A673 (cell line): Measurements from ENCODE around the gene ZNF69.
"Not testable (repeated sequence)": the region's sequence is repeated elsewhere in the genome, so short reads cannot be mapped to it uniquely, and the experiment has no call there.

Source experiments
- CTCF ChIP-seq: fragments of 300-800, 200-600 bp; sonication (generic); conservative IDR thresholded peaks from 2 replicates; pipeline ENCODE4 v1.5.1; 2017; ENCODE audit warnings: low read depth, mild to moderate bottlenecking, antibody characterized with exemption, low read length, moderate library complexity, mixed read lengths
- EZH2 ChIP-seq: fragments of 200-600 bp; sonication (generic); IDR thresholded peaks from 2 replicates; pipeline ENCODE4 v1.6.1; 2017; ENCODE audit warnings: borderline replicate concordance, low read depth, mild to moderate bottlenecking, mixed read lengths, antibody characterized with exemption, low read length; ENCODE audit not compliant: poor library complexity, severe bottlenecking

GRCh38 chr19:11938383-11938782, 50.8 kb downstream of the ZNF69 start:
- TF ChIP-seq CTCF, EZH2: not testable (repeated sequence)
